GM12892 (cell line): ENCODE data around the gene LRP2.

Experiments
- POLR2A ChIP-seq: IDR thresholded peaks from 2 replicates; pipeline ENCODE4 v1.6.1; 2011; ENCODE audit warnings: low read depth, low read length, control low read depth
- POLR2AphosphoS5 ChIP-seq: IDR thresholded peaks from 2 replicates; pipeline ENCODE4 v1.6.1; 2011; ENCODE audit warnings: low read depth, low read length, control low read depth
- TAF1 ChIP-seq: IDR thresholded peaks from 2 replicates; pipeline ENCODE4 v1.6.1; 2011; ENCODE audit warnings: low read depth, mild to moderate bottlenecking, control low read depth, low read length, borderline replicate concordance

DNA sequence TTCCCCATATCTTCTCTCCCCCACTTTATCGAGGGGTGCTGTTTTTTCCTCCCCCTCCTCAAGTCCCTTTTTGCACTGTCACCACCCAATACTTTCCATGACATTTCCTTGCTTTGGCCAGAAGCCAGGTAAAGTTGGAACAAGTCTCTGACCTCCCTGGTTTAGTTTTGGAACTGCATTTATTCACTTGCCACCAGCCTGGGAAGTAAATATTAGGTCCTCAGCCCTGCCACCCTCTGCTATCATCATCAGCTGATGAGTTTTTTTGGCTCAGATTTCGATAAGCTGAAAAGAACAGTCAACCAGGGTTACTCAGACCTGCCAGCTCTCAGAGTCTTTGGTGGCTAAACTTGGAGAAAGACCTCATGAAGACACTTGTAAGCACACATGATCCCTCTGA, 246.0 kb downstream of the LRP2 start:
- TF ChIP-seq POLR2A (no peak), POLR2AphosphoS5 (no peak), TAF1 (no peak)
